Sciatic nerve (tissue), 2 donors: ENCODE results near the gene PARD3. TPM values are rescaled to one million over a fixed set of nuclear protein-coding genes. Genes with fewer than 3 reads are reported as not detected.

ENCODE experiments used
- ATAC-seq: fragments of 200-7000 bp; cut with Tn5 transposase; one replicate; pipeline ENCODE4 v1.9.1; 2020; ENCODE audit warnings: mild to moderate bottlenecking, moderate library complexity
- DNase-seq: peaks from one replicate; pipeline ENCODE4 v3.0.0-alpha.2; 2020; ENCODE audit warnings: low spot score
- intact Hi-C: fragments of 100-400 bp; cut with DNase I; formaldehyde crosslinking; loops from one replicate; pipeline ENCODE4 v1.14.2; 2022
- total RNA-seq: library from RNA; stranded (reverse); fragmentation: NEBNext Ultra II Directional; extraction: Animal tissue kit (Norgen Biotek cat#: 25700); gene quantifications from one replicate; pipeline ENCODE4 v1.2.1, GENCODE V29; 2021
- donor health status: DM: no; HTN: no; CAD: no.
- donor health status: DM: no; HTN: no; CAD: no.

The PARD3 gene
- total RNA-seq, 1 donor from 2014 or later, result 46.1 TPM

GRCh38 chr10:34231441-34232180, 583.5 kb downstream of the PARD3 start:
- no peak for DNase-seq
- no peak for ATAC-seq
- intact Hi-C loops, result no loop called here

GRCh38 chr10:34229917-34230316, 585.2 kb downstream of the PARD3 start:
- ATAC-seq (no peak), DNase-seq (no peak)
- intact Hi-C loops, result no loop called here

- DNase-seq (no peak), ATAC-seq (no peak)
- intact Hi-C loops, result no loop called here
Observed at GRCh38 chr10:34228066-34228465, 587.0 kb downstream of the PARD3 start.

- no peak for DNase-seq
- ATAC-seq, result no peak
- intact Hi-C loops, result no loop called here
Observed at GRCh38 chr10:34224639-34225038, 590.5 kb downstream of the PARD3 start.

- no peak for DNase-seq
- ATAC-seq, result no peak
- intact Hi-C loops, result no loop called here
Observed at GRCh38 chr10:34223658-34224057, 591.4 kb downstream of the PARD3 start.

GRCh38 chr10:34222359-34222758, 592.7 kb downstream of the PARD3 start:
- intact Hi-C loops, result no loop called here
- DNase-seq, result no peak

GRCh38 chr10:34219753-34220548, 595.1 kb downstream of the PARD3 start:
- ATAC-seq (no peak), DNase-seq (no peak)
- intact Hi-C loops, result no loop called here

More at GRCh38 chr10:34222359-34222758, 592.7 kb downstream of the PARD3 start:
- ATAC-seq, result no peak

- ATAC-seq, result no peak
- no peak for DNase-seq
- intact Hi-C loops, result no loop called here
Observed at GRCh38 chr10:34217524-34217923, 597.6 kb downstream of the PARD3 start.

- intact Hi-C loops, result no loop called here
Observed at GRCh38 chr10:34216348-34216945, 598.6 kb downstream of the PARD3 start.

GRCh38 chr10:34213805-34214197, 601.3 kb downstream of the PARD3 start:
- intact Hi-C loops, result no loop called here
- ATAC-seq, result no peak

More at GRCh38 chr10:34216348-34216945, 598.6 kb downstream of the PARD3 start:
- DNase-seq (no peak), ATAC-seq (no peak)

GRCh38 chr10:34213193-34213804, 601.8 kb downstream of the PARD3 start:
- DNase-seq (no peak), ATAC-seq (no peak)
- intact Hi-C loops, result no loop called here

More at GRCh38 chr10:34213805-34214197, 601.3 kb downstream of the PARD3 start:
- DNase-seq, result no peak

GRCh38 chr10:34207343-34207742, 607.8 kb downstream of the PARD3 start:
- intact Hi-C loops, result no loop called here

GRCh38 chr10:34206935-34207268, 608.2 kb downstream of the PARD3 start:
- no peak for DNase-seq
- no peak for ATAC-seq
- intact Hi-C loops, result no loop called here

More at GRCh38 chr10:34207343-34207742, 607.8 kb downstream of the PARD3 start:
- DNase-seq, result no peak
- ATAC-seq, result no peak

- ATAC-seq (no peak), DNase-seq (no peak)
- intact Hi-C loops, result no loop called here
Observed at GRCh38 chr10:34206078-34206934, 608.8 kb downstream of the PARD3 start.

- no peak for DNase-seq
- intact Hi-C loops, result no loop called here
- ATAC-seq, result no peak
Observed at GRCh38 chr10:34205452-34205851, 609.6 kb downstream of the PARD3 start.

GRCh38 chr10:34203966-34204630, 611.0 kb downstream of the PARD3 start:
- DNase-seq (no peak), ATAC-seq (no peak)
- intact Hi-C loops, result no loop called here

GRCh38 chr10:34200355-34200901, 614.7 kb downstream of the PARD3 start:
- intact Hi-C loops, result no loop called here
- ATAC-seq (peak; percentile 47), DNase-seq (no peak)

GRCh38 chr10:34198953-34199352, 616.1 kb downstream of the PARD3 start:
- ATAC-seq, result no peak
- intact Hi-C loops, result no loop called here
- DNase-seq, result no peak
